Osteoblast (primary cell): ENCODE results near the gene CTNNBIP1. TPM values are rescaled to one million over a fixed set of nuclear protein-coding genes. Genes with fewer than 3 reads are reported as not detected.

Experiments
- DNase-seq: peaks from one replicate; pipeline ENCODE4 v3.0.0; 2011; ENCODE audit warnings: low spot score, mixed read lengths; ENCODE audit not compliant: insufficient read length; ENCODE audit errors: missing footprints
- H2AFZ ChIP-seq: 2 replicates; pipeline ENCODE4 v1.6.0; 2011; ENCODE audit warnings: mild to moderate bottlenecking, low read length
- H3K27ac ChIP-seq: 2 replicates; pipeline ENCODE4 v1.5.1; 2011; ENCODE audit warnings: mild to moderate bottlenecking, low read depth, low read length, moderate library complexity
- H3K27me3 ChIP-seq: 2 replicates; pipeline ENCODE4 v1.6.0; 2012; ENCODE audit warnings: mild to moderate bottlenecking, control low read depth, inconsistent platforms, low read length, moderate library complexity; ENCODE audit not compliant: insufficient read depth
- H3K36me3 ChIP-seq: 2 replicates; pipeline ENCODE4 v1.5.1; 2011; ENCODE audit warnings: mild to moderate bottlenecking, low read length, control low read depth, moderate library complexity; ENCODE audit not compliant: insufficient read depth
- H3K4me1 ChIP-seq: 2 replicates; pipeline ENCODE4 v1.5.1; 2011; ENCODE audit warnings: mild to moderate bottlenecking, low read length, control low read depth, moderate library complexity; ENCODE audit not compliant: insufficient read depth
- H3K4me2 ChIP-seq: 2 replicates; pipeline ENCODE4 v1.6.0; 2011; ENCODE audit warnings: mild to moderate bottlenecking, low read length; ENCODE audit not compliant: insufficient read depth
- H3K4me3 ChIP-seq: fragments of 200-600 bp; sonication (generic); 3 replicates; pipeline ENCODE4 v1.5.1; 2012; ENCODE audit warnings: mild to moderate bottlenecking, low read length, inconsistent platforms; ENCODE audit not compliant: insufficient read depth
- H3K79me2 ChIP-seq: 2 replicates; pipeline ENCODE4 v1.6.0; 2012; ENCODE audit warnings: mild to moderate bottlenecking, low read length, control low read depth, inconsistent platforms; ENCODE audit not compliant: insufficient read depth
- H3K9me3 ChIP-seq: 2 replicates; pipeline ENCODE4 v1.5.1; 2011; ENCODE audit warnings: low read depth, low read length, control low read depth
- H4K20me1 ChIP-seq: 2 replicates; pipeline ENCODE4 v1.6.0; 2012; ENCODE audit warnings: mild to moderate bottlenecking, low read length, control low read depth; ENCODE audit not compliant: insufficient read depth
- CTCF ChIP-seq: IDR thresholded peaks from 2 replicates; pipeline ENCODE4 v1.5.1; 2011; ENCODE audit warnings: mild to moderate bottlenecking, low read depth, low read length, moderate library complexity; ENCODE audit errors: extremely low read depth
- total RNA-seq: library from RNA; depleted of rRNA; stranded (reverse); fragments of >200 nt; gene quantifications from 2 replicates; pipeline ENCODE4 v1.2.3, GENCODE V29; 2012

The CTNNBIP1 gene
- total RNA-seq, 1 donor = 18.5 TPM

GRCh38 chr1:9822490-9822889, 87.6 kb downstream of the CTNNBIP1 start:
- Histone ChIP-seq H3K4me3 (peak overlapping the region; percentile 91), H3K27ac (peak overlapping the region; percentile 2), H2AFZ (peak overlapping the region; percentile 67), H3K9me3 (no peaks in the 10 kb centered on the region), H3K4me2 (peak overlapping the region; percentile 89), H3K27me3 (no peaks in the 10 kb centered on the region), H4K20me1 (peaks cover 20% of the 10 kb centered on the region), H3K4me1 (peaks cover 22% of the 10 kb centered on the region), H3K36me3 (no peaks in the 10 kb centered on the region), H3K79me2 (peaks cover 56% of the 10 kb centered on the region)
- DNase-seq = peak; percentile 83
- TF ChIP-seq CTCF = no peak

GRCh38 chr1:9821710-9822109, 88.4 kb downstream of the CTNNBIP1 start:
- Histone ChIP-seq H3K4me1 (peaks cover 22% of the 10 kb centered on the region), H3K27ac (no peak overlapping the region), H2AFZ (no peak overlapping the region), H3K27me3 (no peaks in the 10 kb centered on the region), H3K36me3 (no peaks in the 10 kb centered on the region), H3K9me3 (no peaks in the 10 kb centered on the region), H3K4me2 (peak overlapping the region; percentile 89), H3K79me2 (peaks cover 62% of the 10 kb centered on the region), H4K20me1 (peaks cover 24% of the 10 kb centered on the region), H3K4me3 (no peak overlapping the region)
- DNase-seq = no peak
- TF ChIP-seq CTCF = no peak

GRCh38 chr1:9820521-9820920, 89.5 kb downstream of the CTNNBIP1 start:
- H3K4me3 ChIP-seq = no peak overlapping the region
- no peaks in the 10 kb centered on the region for H3K9me3 ChIP-seq
- H3K36me3 ChIP-seq = no peaks in the 10 kb centered on the region
- no peak overlapping the region for H3K4me2 ChIP-seq
- peaks cover 24% of the 10 kb centered on the region for H3K4me1 ChIP-seq
- no peak overlapping the region for H2AFZ ChIP-seq
- DNase-seq = no peak
- H3K27me3 ChIP-seq = no peaks in the 10 kb centered on the region
- H3K79me2 ChIP-seq = peaks cover 71% of the 10 kb centered on the region
- no peak overlapping the region for H3K27ac ChIP-seq
- peaks cover 24% of the 10 kb centered on the region for H4K20me1 ChIP-seq
- TF ChIP-seq CTCF = no peak

- Histone ChIP-seq H3K27me3 (no peaks in the 10 kb centered on the region), H4K20me1 (peaks cover 33% of the 10 kb centered on the region), H3K27ac (no peak overlapping the region), H3K4me3 (no peak overlapping the region), H3K36me3 (no peaks in the 10 kb centered on the region), H3K9me3 (no peaks in the 10 kb centered on the region), H3K4me2 (no peak overlapping the region), H2AFZ (no peak overlapping the region), H3K79me2 (peaks cover 93% of the 10 kb centered on the region), H3K4me1 (peaks cover 11% of the 10 kb centered on the region)
- TF ChIP-seq CTCF = no peak
- DNase-seq = no peak
Observed at GRCh38 chr1:9817734-9818133, 92.3 kb downstream of the CTNNBIP1 start.
